Measurements from ENCODE around the gene CBY1.

- no peak for TF ChIP-seq POLR2A (IDR thresholded peaks at IDR 0.05; ENCODE audit: low read length)
- TF ChIP-seq GATA1 (IDR thresholded peaks at IDR 0.05; ENCODE audit: low read depth, low read length), result no peak
These were observed 43.3 kb downstream of the CBY1 start for GRCh38 chr22:38699784-38700183.

Data from erythroblast (primary cell).